Activated CD8-positive, alpha-beta memory T cell treated with anti-CD3 and anti-CD28 coated beads, Interleukin-2, amount 10 ng/mL, durations not matched to agents 7 days and 5 days (primary cell): ENCODE measurements around the gene EPS8L1. TPM values are rescaled to one million over a fixed set of nuclear protein-coding genes. Genes with fewer than 3 reads are reported as not detected.
A peak's percentile ranks its signal among the peaks of the same experiment; 100 is the strongest.

Experiments used
- ATAC-seq: fragments of 150-1000 bp; cut with Tn5 transposase; one replicate; pipeline ENCODE4 v1.10.0; 2021; ENCODE audit warnings: moderate library complexity
- CTCF ChIA-PET: fragments of 350-600 bp; sonication (Branson Sonifier 250); formaldehyde crosslinking; loops from one replicate; lab custom pipeline; 2021; ENCODE audit warnings: antibody characterized with exemption; lab: Charles Lee
- DNase-seq: peaks from one replicate; pipeline ENCODE4 v3.0.0-alpha.2; 2020
- H3K27ac Mint-ChIP-seq: one replicate; pipeline ENCODE4 v1.8.0; 2021; ENCODE audit warnings: mild to moderate bottlenecking, mixed read lengths
- H3K27me3 Mint-ChIP-seq: one replicate; pipeline ENCODE4 v1.8.0; 2021; ENCODE audit warnings: mixed read lengths
- H3K36me3 Mint-ChIP-seq: one replicate; pipeline ENCODE4 v1.8.0; 2021; ENCODE audit warnings: mild to moderate bottlenecking, mixed read lengths
- H3K4me1 Mint-ChIP-seq: one replicate; pipeline ENCODE4 v1.8.0; 2021; ENCODE audit warnings: mixed read lengths
- H3K4me3 Mint-ChIP-seq: one replicate; pipeline ENCODE4 v1.8.0; 2021; ENCODE audit warnings: mild to moderate bottlenecking, moderate library complexity, mixed read lengths
- H3K9me3 Mint-ChIP-seq: one replicate; pipeline ENCODE4 v1.8.0; 2022; ENCODE audit warnings: low read depth, mixed read lengths
- total RNA-seq, 2 experiments: library from RNA; stranded (reverse); gene quantifications; one replicate each; pipeline ENCODE4 v1.2.3, GENCODE V29; 2021

Gene EPS8L1
- total RNA-seq, 2 experiments from 2014 or later = 4.5 to 9.8 TPM

DNA sequence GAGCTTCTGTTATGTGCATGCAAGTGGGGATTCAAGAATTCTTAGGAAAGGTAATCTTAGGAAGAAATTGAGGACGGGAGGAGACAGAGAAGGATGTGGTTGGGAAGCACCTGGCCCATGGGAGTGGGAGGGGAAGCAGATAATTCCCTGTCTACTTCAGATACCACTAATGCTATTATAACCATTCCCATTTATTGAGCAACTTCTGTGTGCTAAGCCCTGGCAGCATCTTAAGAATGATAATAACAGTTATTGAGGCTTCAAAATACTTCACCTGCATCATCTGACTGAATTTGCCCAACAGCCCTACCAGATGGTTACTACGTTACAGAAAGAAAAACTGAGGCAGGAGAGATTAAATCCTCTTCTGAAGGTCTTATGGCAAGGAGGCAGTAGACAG lies 1.4 kb downstream of the EPS8L1 start:
- no peak overlapping the region for H3K27ac Mint-ChIP-seq
- CTCF ChIA-PET = no interaction called here
- H3K9me3 Mint-ChIP-seq = no peaks in the 10 kb centered on the region
- DNase-seq (no peak), ATAC-seq (no peak)
- H3K36me3 Mint-ChIP-seq = no peaks in the 10 kb centered on the region
- H3K4me3 Mint-ChIP-seq = no peak overlapping the region
- peaks cover 34% of the 10 kb centered on the region for H3K27me3 Mint-ChIP-seq
- peaks cover 19% of the 10 kb centered on the region for H3K4me1 Mint-ChIP-seq

GRCh38 chr19:55078996-55079395 lies 3.3 kb downstream of the EPS8L1 start:
- CTCF ChIA-PET = no interaction called here
- H3K4me3 Mint-ChIP-seq = no peak overlapping the region
- no peak overlapping the region for H3K27ac Mint-ChIP-seq
- no peaks in the 10 kb centered on the region for H3K9me3 Mint-ChIP-seq
- H3K4me1 Mint-ChIP-seq = peaks cover 23% of the 10 kb centered on the region
- H3K27me3 Mint-ChIP-seq = peaks cover 44% of the 10 kb centered on the region
- H3K36me3 Mint-ChIP-seq = no peaks in the 10 kb centered on the region
- DNase-seq (no peak), ATAC-seq (no peak)

DNA sequence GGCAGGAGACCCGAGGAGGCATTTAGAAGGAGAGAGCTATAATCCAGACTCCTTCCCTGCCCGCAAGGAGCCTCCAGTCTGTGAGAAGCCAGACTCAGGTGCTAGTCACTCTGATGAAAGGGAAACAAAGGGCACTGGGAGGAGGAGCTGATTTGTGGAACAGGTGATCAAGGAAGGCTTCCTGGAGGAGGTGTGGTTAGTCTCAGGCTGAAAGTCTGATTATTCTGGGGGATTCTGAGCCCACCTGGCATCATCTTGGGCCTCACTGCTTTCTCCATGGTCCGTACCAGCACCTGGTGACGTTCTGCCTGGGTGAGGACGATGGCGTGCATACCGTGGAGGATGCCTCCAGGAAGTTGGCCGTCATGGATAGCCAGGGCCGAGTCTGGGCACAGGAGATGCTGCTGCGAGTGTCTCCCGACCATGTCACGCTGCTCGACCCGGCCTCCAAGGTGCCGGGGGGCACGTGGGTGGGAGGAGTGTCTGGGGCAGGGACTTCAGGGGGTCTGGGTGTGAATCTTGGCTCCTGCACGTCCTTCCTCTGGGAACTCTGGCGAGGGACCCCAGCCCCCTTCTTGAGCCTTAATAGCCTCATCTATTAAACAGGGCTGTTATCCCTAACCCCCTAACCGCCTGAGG lies 3.9 kb downstream of the EPS8L1 start:
- DNase-seq (no peak), ATAC-seq (no peak)
- H3K4me1 Mint-ChIP-seq = peaks cover 23% of the 10 kb centered on the region
- no peak overlapping the region for H3K27ac Mint-ChIP-seq
- H3K4me3 Mint-ChIP-seq = no peak overlapping the region
- H3K27me3 Mint-ChIP-seq = peaks cover 46% of the 10 kb centered on the region
- H3K36me3 Mint-ChIP-seq = no peaks in the 10 kb centered on the region
- CTCF ChIA-PET = interaction anchor here (1.0 kb wide), 1 partner anchor 38 kb away, joined by 3 read pairs; no protein-coding TSS in a partner anchor
- no peaks in the 10 kb centered on the region for H3K9me3 Mint-ChIP-seq

- peak overlapping the region; percentile 94 for H3K27ac Mint-ChIP-seq
- ATAC-seq = peak; percentile 69
- peaks cover 47% of the 10 kb centered on the region for H3K27me3 Mint-ChIP-seq
- H3K4me1 Mint-ChIP-seq = peaks cover 23% of the 10 kb centered on the region
- no peaks in the 10 kb centered on the region for H3K36me3 Mint-ChIP-seq
- no peaks in the 10 kb centered on the region for H3K9me3 Mint-ChIP-seq
- DNase-seq = peak; percentile 93
- CTCF ChIA-PET = interaction anchor here (0.6 to 1.2 kb wide), 6 partner anchors 9 to 424 kb away, joined by 3 to 4 read pairs (median 3); no protein-coding TSS in a partner anchor
- peak overlapping the region; percentile 76 for H3K4me3 Mint-ChIP-seq
Measured at GRCh38 chr19:55080121-55080967, 4.7 kb downstream of the EPS8L1 start.

- CTCF ChIA-PET = interaction anchor here (0.8 to 1.2 kb wide), 4 partner anchors 8 to 423 kb away, joined by 3 to 4 read pairs (median 3); no protein-coding TSS in a partner anchor
- Mint-ChIP-seq H3K4me1 (peaks cover 23% of the 10 kb centered on the region), H3K27me3 (peaks cover 53% of the 10 kb centered on the region), H3K9me3 (no peaks in the 10 kb centered on the region), H3K4me3 (peak overlapping the region; percentile 76), H3K27ac (peak overlapping the region; percentile 94), H3K36me3 (no peaks in the 10 kb centered on the region)
- ATAC-seq (peak; percentile 86), DNase-seq (peak; percentile 98)
Measured at GRCh38 chr19:55080968-55081769, 5.5 kb downstream of the EPS8L1 start.

DNA sequence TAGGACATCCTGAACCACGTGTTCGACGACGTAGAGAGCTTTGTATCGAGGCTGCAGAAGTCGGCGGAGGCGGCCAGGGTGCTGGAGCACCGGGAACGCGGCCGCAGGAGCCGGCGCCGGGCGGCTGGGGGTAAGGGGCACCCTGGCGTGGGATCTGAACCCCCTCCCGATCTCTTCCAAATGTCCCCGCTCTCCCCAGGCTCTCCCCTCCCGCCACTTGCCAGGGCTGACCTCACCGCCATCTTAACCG lies 6.0 kb downstream of the EPS8L1 start:
- peak overlapping the region; percentile 76 for H3K4me3 Mint-ChIP-seq
- peaks cover 23% of the 10 kb centered on the region for H3K4me1 Mint-ChIP-seq
- no peak for ATAC-seq
- H3K27ac Mint-ChIP-seq = no peak overlapping the region
- no peaks in the 10 kb centered on the region for H3K9me3 Mint-ChIP-seq
- CTCF ChIA-PET = no interaction called here
- no peak for DNase-seq
- no peaks in the 10 kb centered on the region for H3K36me3 Mint-ChIP-seq
- H3K27me3 Mint-ChIP-seq = peaks cover 51% of the 10 kb centered on the region

- Mint-ChIP-seq H3K27me3 (peaks cover 53% of the 10 kb centered on the region), H3K9me3 (no peaks in the 10 kb centered on the region), H3K4me3 (peak overlapping the region; percentile 76), H3K36me3 (no peaks in the 10 kb centered on the region), H3K4me1 (peaks cover 26% of the 10 kb centered on the region), H3K27ac (peak overlapping the region; percentile 15)
- DNase-seq (peak; percentile 66), ATAC-seq (no peak)
- CTCF ChIA-PET = interaction anchor here (0.5 kb wide), 1 partner anchor 28 kb away, joined by 3 read pairs; no protein-coding TSS in a partner anchor
Measured at GRCh38 chr19:55082020-55082851, 6.6 kb downstream of the EPS8L1 start.

- peaks cover 7% of the 10 kb centered on the region for H3K36me3 Mint-ChIP-seq
Measured at GRCh38 chr19:55083004-55083850, 7.6 kb downstream of the EPS8L1 start.

DNA sequence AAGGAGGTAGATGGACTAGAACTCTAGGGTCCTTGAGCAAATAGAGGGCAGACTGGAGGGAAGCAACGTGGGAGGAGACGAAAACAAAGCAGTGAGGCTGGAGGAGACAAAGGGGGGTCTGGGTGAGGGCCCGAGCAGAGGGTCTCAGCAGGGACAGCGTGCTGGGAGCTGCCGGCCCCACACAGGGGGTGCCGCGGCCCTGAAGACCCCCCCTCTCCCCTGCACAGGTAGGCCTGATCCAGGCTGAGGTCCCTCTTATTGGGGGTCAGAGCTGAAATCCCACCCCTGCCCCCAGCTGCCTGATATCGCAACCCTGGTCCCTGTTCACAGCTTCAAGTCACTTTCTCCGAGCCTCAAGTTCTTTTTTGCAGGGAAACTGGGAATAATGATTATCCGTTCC lies 8.7 kb downstream of the EPS8L1 start:
- DNase-seq = no peak
- no peak for ATAC-seq
- no peak overlapping the region for H3K4me3 Mint-ChIP-seq
- peaks cover 61% of the 10 kb centered on the region for H3K27me3 Mint-ChIP-seq
- no peaks in the 10 kb centered on the region for H3K9me3 Mint-ChIP-seq
- peaks cover 38% of the 10 kb centered on the region for H3K4me1 Mint-ChIP-seq
- CTCF ChIA-PET = interaction anchor here (0.5 kb wide), 1 partner anchor 39 kb away, joined by 3 read pairs; no protein-coding TSS in a partner anchor
- no peak overlapping the region for H3K27ac Mint-ChIP-seq
- peaks cover 10% of the 10 kb centered on the region for H3K36me3 Mint-ChIP-seq

More at GRCh38 chr19:55083004-55083850, 7.6 kb downstream of the EPS8L1 start:
- Mint-ChIP-seq H3K27ac (no peak overlapping the region), H3K4me1 (peaks cover 36% of the 10 kb centered on the region), H3K4me3 (no peak overlapping the region), H3K9me3 (no peaks in the 10 kb centered on the region), H3K27me3 (peaks cover 61% of the 10 kb centered on the region)
- DNase-seq (no peak), ATAC-seq (no peak)
- CTCF ChIA-PET = interaction anchor here (0.5 kb wide), 1 partner anchor 27 kb away, joined by 3 read pairs; no protein-coding TSS in a partner anchor

DNA sequence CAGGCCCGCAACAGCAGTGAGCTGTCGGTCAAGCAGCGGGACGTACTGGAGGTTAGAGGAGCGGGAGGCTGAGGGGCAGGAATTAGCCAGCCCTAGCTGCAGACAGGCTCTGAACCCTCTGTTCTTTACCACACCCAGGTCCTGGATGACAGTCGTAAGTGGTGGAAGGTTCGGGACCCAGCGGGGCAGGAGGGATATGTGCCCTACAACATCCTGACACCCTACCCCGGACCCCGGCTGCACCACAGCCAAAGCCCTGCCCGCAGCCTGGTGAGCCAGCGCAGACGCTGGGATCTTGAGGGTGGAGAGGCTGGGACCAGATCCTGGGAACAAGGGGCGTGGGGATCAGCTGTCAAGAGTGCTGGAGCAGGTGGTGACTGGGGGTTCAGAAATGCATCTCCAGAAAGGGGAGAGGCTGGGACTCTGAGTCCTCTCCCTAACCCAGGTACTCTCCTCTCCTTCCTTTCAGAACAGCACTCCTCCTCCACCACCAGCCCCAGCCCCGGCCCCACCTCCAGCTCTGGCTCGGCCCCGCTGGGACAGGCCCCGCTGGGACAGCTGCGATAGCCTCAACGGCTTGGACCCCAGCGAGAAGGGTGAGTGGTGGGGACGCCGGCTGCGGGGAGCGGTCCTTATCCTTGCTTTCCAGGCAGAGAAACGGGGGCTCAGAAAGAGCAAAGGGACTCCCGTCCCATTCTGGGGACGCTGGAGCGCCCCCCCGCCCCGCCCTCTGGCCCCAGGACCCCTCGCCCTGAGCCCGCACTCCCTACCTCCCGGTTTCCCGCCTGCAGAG lies 10.4 kb downstream of the EPS8L1 start:
- Mint-ChIP-seq H3K27ac (no peak overlapping the region), H3K4me3 (no peak overlapping the region), H3K27me3 (peaks cover 57% of the 10 kb centered on the region), H3K36me3 (peaks cover 10% of the 10 kb centered on the region), H3K4me1 (peaks cover 24% of the 10 kb centered on the region), H3K9me3 (no peaks in the 10 kb centered on the region)
- CTCF ChIA-PET = interaction anchor here (1.2 to 2.5 kb wide), 3 partner anchors 17 to 50 kb away, joined by 3 to 17 read pairs (median 4); partner anchors contain the start of gene PPP1R12C
- DNase-seq (no peak), ATAC-seq (no peak)
